ENCODE results near the gene FAM114A2. TPM values are rescaled to one million over a fixed set of nuclear protein-coding genes. Genes with fewer than 3 reads are reported as not detected.
A peak's percentile ranks its signal among the peaks of the same experiment; 100 is the strongest.

Gene FAM114A2
- polyA plus RNA-seq, 1 of the 3 experiments (the other 2 are of a cell fraction), result 9.0 TPM

- no peak overlapping the region for H3K9ac ChIP-seq
- H3K79me2 ChIP-seq (ENCODE audit: insufficient read depth), result no peaks in the 10 kb centered on the region
- no peak overlapping the region for H3K27ac ChIP-seq (ENCODE audit: low read depth in 2 of 2, low read length in 1 of 2)
- 73% methylated on average over 4 of the region's 4 CpGs for WGBS (ENCODE audit: low lambda C conversion rate)
- H3K9me3 ChIP-seq, result no peaks in the 10 kb centered on the region
- POLR2A ChIA-PET, result no interaction called here
- CTCF ChIA-PET, result interaction anchor here (0.7 to 4.2 kb wide), 5 partner anchors 14 to 630 kb away, joined by 3 to 23 read pairs (median 3); no protein-coding TSS in a partner anchor
- no peaks in the 10 kb centered on the region for H3K9me2 ChIP-seq
- H2AFZ ChIP-seq (ENCODE audit: low read depth), result no peak overlapping the region
- TF ChIP-seq RXRA (IDR thresholded peaks at IDR 0.05; ENCODE audit: borderline replicate concordance, low read depth), result no peak
- TF ChIP-seq GABPA (IDR thresholded peaks at IDR 0.05; ENCODE audit: low read depth), result no peak
- no peak overlapping the region for H3K4me3 ChIP-seq (ENCODE audit: low read depth in 2 of 2, low read length in 1 of 2)
- H4K20me1 ChIP-seq (ENCODE audit: insufficient read depth), result no peaks in the 10 kb centered on the region
- H3K4me2 ChIP-seq, result no peak overlapping the region
- H3K27me3 ChIP-seq (ENCODE audit: insufficient read depth), result no peaks in the 10 kb centered on the region
- no peaks in the 10 kb centered on the region for H3K4me1 ChIP-seq (ENCODE audit: control insufficient read depth in 1 of 2, insufficient read depth in 2 of 2, low read depth in 1 of 2, low read length in 1 of 2)
- no peak for DNase-seq
- no peaks in the 10 kb centered on the region for H3K36me3 ChIP-seq (replicated peaks in 1 of 2; ENCODE audit: control insufficient read depth in 1 of 2, insufficient read depth in 2 of 2, low read length in 1 of 2)
- no peaks in the 10 kb centered on the region for H3F3A ChIP-seq (replicated peaks; ENCODE audit: insufficient read depth)
Measured at GRCh38 chr5:153979028-153979783, 59.5 kb downstream of the FAM114A2 start.

- Histone ChIP-seq H4K20me1 (ENCODE audit: insufficient read depth) (no peaks in the 10 kb centered on the region), H3K9me3 (no peaks in the 10 kb centered on the region), H2AFZ (ENCODE audit: low read depth) (no peak overlapping the region), H3K36me3 (replicated peaks in 1 of 2; ENCODE audit: control insufficient read depth in 1 of 2, insufficient read depth in 2 of 2, low read length in 1 of 2) (no peaks in the 10 kb centered on the region), H3K9ac (no peak overlapping the region), H3F3A (replicated peaks; ENCODE audit: insufficient read depth) (no peaks in the 10 kb centered on the region), H3K27me3 (ENCODE audit: insufficient read depth) (no peaks in the 10 kb centered on the region), H3K4me2 (no peak overlapping the region), H3K79me2 (ENCODE audit: insufficient read depth) (no peaks in the 10 kb centered on the region), H3K4me3 (ENCODE audit: low read depth in 2 of 2, low read length in 1 of 2) (no peak overlapping the region), H3K9me2 (no peaks in the 10 kb centered on the region), H3K27ac (ENCODE audit: low read depth in 2 of 2, low read length in 1 of 2) (no peak overlapping the region), H3K4me1 (ENCODE audit: control insufficient read depth in 1 of 2, insufficient read depth in 2 of 2, low read depth in 1 of 2, low read length in 1 of 2) (no peaks in the 10 kb centered on the region)
- DNase-seq, result no peak
- TF ChIP-seq RFX5 (IDR thresholded peaks at IDR 0.05; ENCODE audit: low read length), result no peak
- POLR2A ChIA-PET, result no interaction called here
- CTCF ChIA-PET, result interaction anchor here (0.6 to 4.2 kb wide), 39 partner anchors 9 to 1442 kb away, joined by 3 to 55 read pairs (median 4); partner anchors contain the start of gene GALNT10
Measured at GRCh38 chr5:153974813-153975163, 63.9 kb downstream of the FAM114A2 start.

DNA sequence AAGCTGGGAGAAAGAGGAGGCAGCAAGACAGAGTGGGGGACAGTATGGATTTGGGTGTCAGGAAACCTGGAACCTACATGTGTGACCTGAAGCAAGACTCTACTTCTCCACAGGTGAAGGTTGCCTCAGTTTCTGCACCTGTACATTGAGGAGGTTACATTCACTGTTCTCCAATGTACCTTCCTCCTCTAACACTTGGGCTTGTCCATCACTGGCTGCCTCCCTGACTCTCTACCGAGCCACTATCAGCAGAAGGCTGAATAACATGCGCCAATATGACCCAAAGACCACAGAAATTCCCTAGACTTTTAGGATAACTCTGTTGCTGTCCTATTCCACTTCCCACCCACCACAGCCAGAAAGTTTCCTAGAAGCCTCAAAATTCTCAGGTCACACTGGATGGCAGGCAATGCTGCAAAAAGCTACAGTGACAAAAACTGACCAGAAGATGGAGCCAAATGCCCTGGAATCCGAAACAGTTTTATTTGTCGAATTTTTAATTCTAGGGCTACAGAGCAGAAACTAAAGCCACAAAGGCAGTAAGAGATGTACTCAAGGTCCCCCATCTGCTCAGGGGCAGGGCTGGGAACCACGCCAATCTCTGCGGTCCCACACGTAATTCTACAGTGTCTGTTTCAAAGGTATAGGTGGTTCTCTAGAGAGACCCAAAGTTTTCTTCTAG lies 64.4 kb downstream of the FAM114A2 start:
- Histone ChIP-seq H3K27me3 (ENCODE audit: insufficient read depth) (no peaks in the 10 kb centered on the region), H4K20me1 (ENCODE audit: insufficient read depth) (no peaks in the 10 kb centered on the region), H3K4me3 (ENCODE audit: low read depth in 2 of 2, low read length in 1 of 2) (no peak overlapping the region), H3K9me3 (no peaks in the 10 kb centered on the region), H3K36me3 (replicated peaks in 1 of 2; ENCODE audit: control insufficient read depth in 1 of 2, insufficient read depth in 2 of 2, low read length in 1 of 2) (no peaks in the 10 kb centered on the region), H3K9ac (no peak overlapping the region), H3K27ac (ENCODE audit: low read depth in 2 of 2, low read length in 1 of 2) (no peak overlapping the region), H3F3A (replicated peaks; ENCODE audit: insufficient read depth) (no peaks in the 10 kb centered on the region), H3K4me1 (ENCODE audit: control insufficient read depth in 1 of 2, insufficient read depth in 2 of 2, low read depth in 1 of 2, low read length in 1 of 2) (no peaks in the 10 kb centered on the region), H3K9me2 (no peaks in the 10 kb centered on the region), H3K4me2 (no peak overlapping the region), H3K79me2 (ENCODE audit: insufficient read depth) (no peaks in the 10 kb centered on the region), H2AFZ (ENCODE audit: low read depth) (no peak overlapping the region)
- POLR2A ChIA-PET, result no interaction called here
- peak; percentile 48 for DNase-seq
- CTCF ChIA-PET, result interaction anchor here (0.7 to 4.2 kb wide), 37 partner anchors 9 to 1442 kb away, joined by 3 to 55 read pairs (median 4); partner anchors contain the start of genes FAM114A2, GALNT10 and MFAP3
- TF ChIP-seq CTCF (IDR thresholded peaks at IDR 0.05) (peak; percentile 84), RAD21 (IDR thresholded peaks at IDR 0.05; ENCODE audit: low read length) (peak; percentile 90), EP300 (IDR thresholded peaks at IDR 0.05; ENCODE audit: borderline replicate concordance in 1 of 2, low read depth in 1 of 2, low read length in 1 of 2) (no peak), RCOR1 (IDR thresholded peaks at IDR 0.05; ENCODE audit: low read length) (no peak), NRF1 (IDR thresholded peaks at IDR 0.05; ENCODE audit: low read depth, low read length) (no peak), TEAD4 (IDR thresholded peaks at IDR 0.05; ENCODE audit: borderline replicate concordance, insufficient read depth) (no peak), SMC3 (IDR thresholded peaks at IDR 0.05; ENCODE audit: low read depth, low read length) (peak; percentile 68)
- TF ChIP-seq, protein P1, sequence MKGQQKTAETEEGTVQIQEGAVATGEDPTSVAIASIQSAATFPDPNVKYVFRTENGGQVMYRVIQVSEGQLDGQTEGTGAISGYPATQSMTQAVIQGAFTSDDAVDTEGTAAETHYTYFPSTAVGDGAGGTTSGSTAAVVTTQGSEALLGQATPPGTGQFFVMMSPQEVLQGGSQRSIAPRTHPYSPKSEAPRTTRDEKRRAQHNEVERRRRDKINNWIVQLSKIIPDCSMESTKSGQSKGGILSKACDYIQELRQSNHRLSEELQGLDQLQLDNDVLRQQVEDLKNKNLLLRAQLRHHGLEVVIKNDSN (IDR thresholded peaks at IDR 0.05; ENCODE audit: borderline replicate concordance, low read depth), result no peak
- WGBS (ENCODE audit: low lambda C conversion rate), result 18% methylated on average over 7 of the region's 7 CpGs

Data from SK-N-SH (cell line).